GM12878 (cell line): ENCODE results near the gene GOLGA2. TPM values are rescaled to one million over a fixed set of nuclear protein-coding genes. Genes with fewer than 3 reads are reported as not detected.

Experiments
- ATAC-seq: fragments of 200-7000 bp; cut with Tn5 transposase; 3 replicates; pipeline ENCODE4 v1.9.1; 2020; ENCODE audit warnings: mild to moderate bottlenecking, moderate library complexity
- BruUV-seq: library from RNA; stranded (reverse); fragments of 400-500 nt; replicated peaks from 2 replicates; lab custom pipeline; 2021; lab: Mats Ljungman, UMichigan
- CTCF ChIA-PET: fragments of 300-600 bp; sonication (Branson Sonifier 250); formaldehyde crosslinking; extraction: SDS; loops from one replicate; lab custom pipeline; 2021; ENCODE audit warnings: inconsistent platforms; lab: Yijun Ruan, JAX
- POLR2A ChIA-PET: fragments of 350-600 bp; formaldehyde crosslinking; extraction: SDS; loops from one replicate; lab custom pipeline; 2021; ENCODE audit warnings: inconsistent platforms; lab: Charles Lee
- RAD21 ChIA-PET: fragments of 300-600 bp; sonication (Branson Sonifier 250); formaldehyde crosslinking; loops from one replicate; lab custom pipeline; 2023; ENCODE audit warnings: antibody characterized with exemption; ENCODE audit not compliant: unreplicated experiment; lab: Charles Lee
- SMC1A ChIA-PET: fragments of 300-600 bp; sonication (Branson Sonifier 250); formaldehyde crosslinking; loops from one replicate; lab custom pipeline; 2023; ENCODE audit not compliant: unreplicated experiment, uncharacterized antibody; lab: Charles Lee
- DNase-seq: peaks from one replicate; pipeline ENCODE4 v3.0.0-alpha.2; 2011; ENCODE audit warnings: low read depth, low spot score
- FAIRE-seq: peaks from 3 replicates; lab custom pipeline; 2011; peaks lifted over from hg19 to GRCh38; lab: Jason Lieb, UNC
- H2AFZ ChIP-seq: 2 replicates; pipeline ENCODE4 v1.6.0; 2011; ENCODE audit warnings: low read depth, low read length, control low read depth; ENCODE audit not compliant: control insufficient read depth
- H3K27ac ChIP-seq: 2 replicates; pipeline ENCODE4 v1.5.1; 2011; ENCODE audit warnings: control low read depth; ENCODE audit not compliant: control insufficient read depth, insufficient read depth
- H3K27me3 ChIP-seq, 2 experiments: replicated peaks in 1 of 2; 2 replicates each; pipeline versions ENCODE4 v1.6.0 to v1.6.1; 2011; ENCODE audit warnings: low read length in 1 of 2; ENCODE audit not compliant: control insufficient read depth in 2 of 2, insufficient read depth in 2 of 2
- H3K36me3 ChIP-seq, 2 experiments: 2 replicates each; pipeline ENCODE4 v1.5.1; 2011; ENCODE audit warnings: low read length in 1 of 2; ENCODE audit not compliant: control insufficient read depth in 2 of 2, insufficient read depth in 2 of 2
- H3K4me1 ChIP-seq: 2 replicates; pipeline ENCODE4 v1.6.1; 2011; ENCODE audit warnings: mild to moderate bottlenecking, low read length, moderate library complexity, mixed read lengths; ENCODE audit not compliant: control insufficient read depth, insufficient read depth
- H3K4me2 ChIP-seq: 2 replicates; pipeline ENCODE4 v1.6.0; 2011; ENCODE audit warnings: control low read depth; ENCODE audit not compliant: control insufficient read depth, insufficient read depth
- H3K4me3 ChIP-seq: fragments of 200-600 bp; sonication (generic); 2 replicates; pipeline ENCODE4 v1.5.1; 2016
- H3K79me2 ChIP-seq: 2 replicates; pipeline ENCODE4 v1.6.0; 2011; ENCODE audit warnings: low read length; ENCODE audit not compliant: control insufficient read depth, insufficient read depth
- H3K9ac ChIP-seq: 2 replicates; pipeline ENCODE4 v1.8.0; 2011; ENCODE audit warnings: low read length, control low read depth, mixed read lengths; ENCODE audit not compliant: control insufficient read depth, insufficient read depth
- H3K9me3 ChIP-seq: replicated peaks from 3 replicates; pipeline ENCODE4 v1.5.1; 2011; ENCODE audit warnings: mild to moderate bottlenecking, low read length; ENCODE audit not compliant: control insufficient read depth, insufficient read depth
- H4K20me1 ChIP-seq: 2 replicates; pipeline ENCODE4 v1.6.0; 2011; ENCODE audit not compliant: control insufficient read depth, insufficient read depth
- BACH1 ChIP-seq: fragments of 450-650 bp; IDR thresholded peaks from 2 replicates; pipeline ENCODE4 v1.6.1; 2017; ENCODE audit warnings: mild to moderate bottlenecking, borderline replicate concordance
- CBFB ChIP-seq: IDR thresholded peaks from 2 replicates; pipeline ENCODE4 v1.6.1; 2016; ENCODE audit warnings: antibody characterized with exemption, low read depth
- ESRRA ChIP-seq: IDR thresholded peaks from 2 replicates; pipeline ENCODE4 v1.6.1; 2012; ENCODE audit warnings: mild to moderate bottlenecking, low read length, improper control_type of control experiment
- HCFC1 ChIP-seq: fragments of 150-350 bp; IDR thresholded peaks from 2 replicates; pipeline ENCODE4 v1.6.1; 2014; ENCODE audit warnings: low read length
- LARP7 ChIP-seq: fragments of 450-650 bp; IDR thresholded peaks from 2 replicates; pipeline ENCODE4 v1.6.1; 2017; ENCODE audit warnings: mild to moderate bottlenecking
- MEF2A ChIP-seq: IDR thresholded peaks from 2 replicates; pipeline ENCODE4 v1.6.1; 2011; ENCODE audit warnings: low read depth, mild to moderate bottlenecking, low read length, moderate library complexity; ENCODE audit not compliant: insufficient read depth
- NFIC ChIP-seq: IDR thresholded peaks from 2 replicates; pipeline ENCODE4 v1.6.1; 2012; ENCODE audit warnings: low read depth, mild to moderate bottlenecking, inconsistent platforms, low read length, moderate library complexity
- POLR2AphosphoS2 ChIP-seq: IDR thresholded peaks from 2 replicates; pipeline ENCODE4 v1.6.1; 2011; ENCODE audit warnings: low read depth, mild to moderate bottlenecking, low read length, improper control_type of control experiment, moderate library complexity
- RBBP5 ChIP-seq: fragments of 200-600 bp; sonication (generic); conservative IDR thresholded peaks from 2 replicates; pipeline ENCODE4 v1.6.1; 2016
- SPI1 ChIP-seq: IDR thresholded peaks from 2 replicates; pipeline ENCODE4 v1.6.1; 2011; ENCODE audit warnings: low read depth, mild to moderate bottlenecking, low read length, moderate library complexity, borderline replicate concordance; ENCODE audit not compliant: insufficient read depth
- SUZ12 ChIP-seq: fragments of 200-600 bp; sonication (generic); IDR thresholded peaks from one replicate; pipeline ENCODE4 v1.6.1; 2018; ENCODE audit warnings: antibody characterized with exemption, mild to moderate bottlenecking; ENCODE audit not compliant: unreplicated experiment
- ZNF274 ChIP-seq: IDR thresholded peaks from one replicate; pipeline ENCODE4 v1.8.0; 2011; ENCODE audit not compliant: insufficient read length, insufficient read depth
- WGBS: methylation state at CpG from one replicate; pipeline ENCODE4 v1.1.6; 2016; ENCODE audit warnings: low lambda C conversion rate; ENCODE audit not compliant: insufficient replicate concordance, insufficient coverage; ENCODE audit errors: missing lambda C conversion rate; 5-methylcytosine and 5-hydroxymethylcytosine counted together
- in situ Hi-C: fragments of 300-500 bp; cut with MboI; formaldehyde crosslinking; loops from 9 replicates; pipeline ENCODE4 v1.14.3; 2018; ENCODE audit warnings: mixed read lengths
- intact Hi-C: fragments of 100-400 bp; cut with micrococcal nuclease; formaldehyde crosslinking; loops from one replicate; pipeline ENCODE4 v1.14.2; 2022; ENCODE audit not compliant: unreplicated experiment
- polyA plus RNA-seq, 11 experiments: library from polyadenylated mRNA; depleted of rRNA in 4 of 11; unstranded in 6 of 11; stranded (reverse) in 5 of 11; fragments of >200 nt; fragmentation: Nextera tagmentation in 4 of 11; fragmentation: Illumina TruSeq in 1 of 11; extraction: Ambion mirVana in 4 of 11; extraction: Trizol in 1 of 11; gene quantifications; 1 replicate in 1 of 11; 2 replicates in 10 of 11; pipeline versions ENCODE4 v1.2.1 to v1.2.3, GENCODE V29; 2011 to 2016; ENCODE audit warnings: inconsistent platforms in 2 of 11, missing spikeins in 2 of 11, low read depth in 1 of 11
- total RNA-seq, 4 experiments: library from RNA; depleted of rRNA in 3 of 4; stranded (reverse); fragments of >200 nt in 3 of 4; fragmentation: Illumina TruSeq in 1 of 4; extraction: Trizol in 1 of 4; gene quantifications; 2 replicates each; pipeline versions ENCODE4 v1.2.1 to v1.2.3, GENCODE V29; 2013 to 2021
- TF ChIP-seq, protein P1 (sequence below): fragments of 450-650 bp; IDR thresholded peaks from 2 replicates; pipeline ENCODE4 v1.6.1; 2017; ENCODE audit warnings: mild to moderate bottlenecking, low read depth, inconsistent platforms; ENCODE audit not compliant: poor library complexity, severe bottlenecking
- TF ChIP-seq, protein P2 (sequence below): IDR thresholded peaks from 2 replicates; pipeline ENCODE4 v1.6.1; 2012; ENCODE audit warnings: improper control_type of control experiment, low read depth, low read length; ENCODE audit not compliant: insufficient replicate concordance

The GOLGA2 gene
- total and polyA plus RNA-seq, 10 of the 15 experiments (the other 5 are each of a cell fraction or from before 2014, with no cell fraction given): 5.9 to 32.6 (median 19.7) TPM

DNA sequence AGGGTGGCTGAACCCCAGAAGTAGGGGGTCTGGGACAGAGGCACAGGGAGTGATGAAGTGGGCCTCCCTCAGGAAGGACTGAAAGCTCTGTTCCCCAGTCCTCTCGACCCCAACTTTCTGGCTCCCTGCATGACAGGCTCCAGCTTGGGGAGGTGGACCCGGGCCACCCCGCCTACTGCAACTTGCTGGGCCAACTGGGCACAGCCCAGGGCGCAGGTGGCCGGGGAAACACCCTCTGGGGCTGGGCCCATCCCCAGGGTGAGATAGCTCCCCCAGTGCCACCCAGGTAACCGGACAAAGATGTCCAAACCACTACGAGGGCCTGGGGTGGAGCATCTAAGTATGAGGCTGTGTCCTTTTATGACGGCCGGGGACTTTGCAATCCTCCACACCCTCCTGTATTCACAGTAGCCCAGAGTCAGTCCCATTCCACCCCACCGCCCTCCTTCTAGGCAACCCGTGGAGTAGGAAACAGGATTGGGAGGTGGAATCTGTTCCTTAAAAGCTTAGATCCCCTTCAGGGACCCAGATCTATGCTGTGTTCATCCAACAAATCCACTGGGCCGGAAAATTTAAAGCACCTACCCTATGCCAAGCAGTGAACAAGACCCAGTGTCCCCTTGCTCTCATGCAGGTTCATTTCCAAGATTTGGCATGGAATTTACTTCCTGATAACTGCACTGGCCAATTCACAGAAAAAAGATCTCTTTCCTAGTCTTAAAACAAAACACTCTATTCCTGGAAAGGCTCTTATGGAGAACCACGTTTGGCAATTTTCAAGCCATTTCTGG lies 52.7 kb downstream of the GOLGA2 start:
- no TSS peak for BruUV-seq
- in situ Hi-C loops (no loop called here), intact Hi-C loops (no loop called here)
- TF ChIP-seq HCFC1 (no peak), LARP7 (no peak), RBBP5 (no peak), SUZ12 (no peak), ESRRA (no peak), NFIC (no peak), MEF2A (no peak), CBFB (no peak), POLR2AphosphoS2 (no peak), BACH1 (no peak), SPI1 (no peak), ZNF274 (no peak)
- TF ChIP-seq, protein P1, sequence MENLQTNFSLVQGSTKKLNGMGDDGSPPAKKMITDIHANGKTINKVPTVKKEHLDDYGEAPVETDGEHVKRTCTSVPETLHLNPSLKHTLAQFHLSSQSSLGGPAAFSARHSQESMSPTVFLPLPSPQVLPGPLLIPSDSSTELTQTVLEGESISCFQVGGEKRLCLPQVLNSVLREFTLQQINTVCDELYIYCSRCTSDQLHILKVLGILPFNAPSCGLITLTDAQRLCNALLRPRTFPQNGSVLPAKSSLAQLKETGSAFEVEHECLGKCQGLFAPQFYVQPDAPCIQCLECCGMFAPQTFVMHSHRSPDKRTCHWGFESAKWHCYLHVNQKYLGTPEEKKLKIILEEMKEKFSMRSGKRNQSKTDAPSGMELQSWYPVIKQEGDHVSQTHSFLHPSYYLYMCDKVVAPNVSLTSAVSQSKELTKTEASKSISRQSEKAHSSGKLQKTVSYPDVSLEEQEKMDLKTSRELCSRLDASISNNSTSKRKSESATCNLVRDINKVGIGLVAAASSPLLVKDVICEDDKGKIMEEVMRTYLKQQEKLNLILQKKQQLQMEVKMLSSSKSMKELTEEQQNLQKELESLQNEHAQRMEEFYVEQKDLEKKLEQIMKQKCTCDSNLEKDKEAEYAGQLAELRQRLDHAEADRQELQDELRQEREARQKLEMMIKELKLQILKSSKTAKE: no peak
- TF ChIP-seq, protein P2, sequence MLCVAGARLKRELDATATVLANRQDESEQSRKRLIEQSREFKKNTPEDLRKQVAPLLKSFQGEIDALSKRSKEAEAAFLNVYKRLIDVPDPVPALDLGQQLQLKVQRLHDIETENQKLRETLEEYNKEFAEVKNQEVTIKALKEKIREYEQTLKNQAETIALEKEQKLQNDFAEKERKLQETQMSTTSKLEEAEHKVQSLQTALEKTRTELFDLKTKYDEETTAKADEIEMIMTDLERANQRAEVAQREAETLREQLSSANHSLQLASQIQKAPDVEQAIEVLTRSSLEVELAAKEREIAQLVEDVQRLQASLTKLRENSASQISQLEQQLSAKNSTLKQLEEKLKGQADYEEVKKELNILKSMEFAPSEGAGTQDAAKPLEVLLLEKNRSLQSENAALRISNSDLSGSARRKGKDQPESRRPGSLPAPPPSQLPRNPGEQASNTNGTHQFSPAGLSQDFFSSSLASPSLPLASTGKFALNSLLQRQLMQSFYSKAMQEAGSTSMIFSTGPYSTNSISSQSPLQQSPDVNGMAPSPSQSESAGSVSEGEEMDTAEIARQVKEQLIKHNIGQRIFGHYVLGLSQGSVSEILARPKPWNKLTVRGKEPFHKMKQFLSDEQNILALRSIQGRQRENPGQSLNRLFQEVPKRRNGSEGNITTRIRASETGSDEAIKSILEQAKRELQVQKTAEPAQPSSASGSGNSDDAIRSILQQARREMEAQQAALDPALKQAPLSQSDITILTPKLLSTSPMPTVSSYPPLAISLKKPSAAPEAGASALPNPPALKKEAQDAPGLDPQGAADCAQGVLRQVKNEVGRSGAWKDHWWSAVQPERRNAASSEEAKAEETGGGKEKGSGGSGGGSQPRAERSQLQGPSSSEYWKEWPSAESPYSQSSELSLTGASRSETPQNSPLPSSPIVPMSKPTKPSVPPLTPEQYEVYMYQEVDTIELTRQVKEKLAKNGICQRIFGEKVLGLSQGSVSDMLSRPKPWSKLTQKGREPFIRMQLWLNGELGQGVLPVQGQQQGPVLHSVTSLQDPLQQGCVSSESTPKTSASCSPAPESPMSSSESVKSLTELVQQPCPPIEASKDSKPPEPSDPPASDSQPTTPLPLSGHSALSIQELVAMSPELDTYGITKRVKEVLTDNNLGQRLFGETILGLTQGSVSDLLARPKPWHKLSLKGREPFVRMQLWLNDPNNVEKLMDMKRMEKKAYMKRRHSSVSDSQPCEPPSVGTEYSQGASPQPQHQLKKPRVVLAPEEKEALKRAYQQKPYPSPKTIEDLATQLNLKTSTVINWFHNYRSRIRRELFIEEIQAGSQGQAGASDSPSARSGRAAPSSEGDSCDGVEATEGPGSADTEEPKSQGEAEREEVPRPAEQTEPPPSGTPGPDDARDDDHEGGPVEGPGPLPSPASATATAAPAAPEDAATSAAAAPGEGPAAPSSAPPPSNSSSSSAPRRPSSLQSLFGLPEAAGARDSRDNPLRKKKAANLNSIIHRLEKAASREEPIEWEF: no peak
- H3K4me3 ChIP-seq: no peak overlapping the region
- peaks cover 4% of the 10 kb centered on the region; the same call in 1 of the 2 replicates for H3K4me1 ChIP-seq
- WGBS: 21% methylated on average over 13 of the region's 13 CpGs
- H3K9ac ChIP-seq: no peak overlapping the region
- ChIA-PET RAD21 (no interaction called here), SMC1A (no interaction called here), CTCF (no interaction called here), POLR2A (no interaction called here)
- H3K27me3 ChIP-seq: peaks cover 0 to 2% of the 10 kb centered on the region in 2 experiments; a peak in 2 of 4 replicates
- no peak overlapping the region for H3K4me2 ChIP-seq
- DNase-seq (no peak), FAIRE-seq (no peak), ATAC-seq (no peak)
- H2AFZ ChIP-seq: no peak overlapping the region
- H3K79me2 ChIP-seq: no peaks in the 10 kb centered on the region
- no peaks in the 10 kb centered on the region for H3K9me3 ChIP-seq
- H3K36me3 ChIP-seq: no peaks in the 10 kb centered on the region
- H3K27ac ChIP-seq: no peak overlapping the region
- H4K20me1 ChIP-seq: no peaks in the 10 kb centered on the region
